ENCODE data around the gene UBL7. TPM values are rescaled to one million over a fixed set of nuclear protein-coding genes. Genes with fewer than 3 reads are reported as not detected.

Gene UBL7
- total RNA-seq, 1 experiment from 2014 or later: 65.3 TPM

DNA sequence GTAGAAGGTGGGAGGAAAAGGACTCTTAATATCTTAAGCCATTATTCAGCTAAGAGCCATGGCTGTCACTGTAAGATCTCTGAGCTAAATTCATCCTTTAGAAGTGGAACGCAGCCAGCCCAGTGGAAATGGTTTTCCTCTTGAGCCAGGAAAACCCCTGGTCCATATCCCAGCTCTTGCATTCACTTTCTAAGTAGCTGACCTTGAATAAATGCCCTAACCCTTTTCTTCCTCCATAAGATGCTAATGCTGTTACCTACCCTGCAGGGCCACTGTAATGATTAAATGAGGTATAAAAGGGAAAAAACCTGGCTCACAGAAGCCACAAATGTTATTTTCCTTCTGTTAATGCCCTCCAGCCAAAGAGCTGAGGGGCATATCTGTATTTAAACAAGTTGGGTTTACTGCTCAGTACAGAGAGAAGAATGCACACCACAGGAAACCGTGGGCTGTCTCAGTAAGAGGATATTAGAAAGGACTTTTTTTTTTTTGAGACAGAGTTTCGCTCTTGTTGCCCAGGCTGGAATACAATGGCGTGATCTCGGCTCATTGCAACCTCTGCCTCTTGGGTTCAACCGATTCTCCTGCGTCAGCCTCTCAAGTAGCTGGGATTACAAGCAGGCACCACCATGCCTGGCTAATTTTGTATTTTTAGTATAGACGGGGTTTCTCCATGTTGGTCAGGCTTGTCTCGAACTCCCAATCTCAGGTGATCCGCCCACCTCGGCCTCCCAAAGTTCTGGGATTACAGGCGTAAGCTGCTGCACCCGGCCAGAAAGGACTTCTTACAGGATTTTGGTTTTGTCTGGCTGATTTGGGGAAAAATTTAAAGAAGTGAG, 6.8 kb downstream of the UBL7 start:
- no peaks in the 10 kb centered on the region for H4K20me1 ChIP-seq (ENCODE audit: insufficient read depth)
- TF ChIP-seq EZH2phosphoT487 (IDR thresholded peaks at IDR 0.05; ENCODE audit: borderline replicate concordance) (no peak), SIN3A (IDR thresholded peaks at IDR 0.05; ENCODE audit: low read depth) (no peak), POLR2AphosphoS5 (IDR thresholded peaks at IDR 0.05; ENCODE audit: low read depth, low read length) (no peak), ZNF274 (IDR thresholded peaks at IDR 0.05; ENCODE audit: low read depth, low read length) (no peak), JUND (IDR thresholded peaks at IDR 0.05) (no peak), CBX3 (IDR thresholded peaks at IDR 0.05; ENCODE audit: low read depth) (no peak), YY1 (IDR thresholded peaks at IDR 0.05; ENCODE audit: extremely low read depth, insufficient replicate concordance, low read depth, low read length) (no peak)
- TF ChIP-seq, protein P1, sequence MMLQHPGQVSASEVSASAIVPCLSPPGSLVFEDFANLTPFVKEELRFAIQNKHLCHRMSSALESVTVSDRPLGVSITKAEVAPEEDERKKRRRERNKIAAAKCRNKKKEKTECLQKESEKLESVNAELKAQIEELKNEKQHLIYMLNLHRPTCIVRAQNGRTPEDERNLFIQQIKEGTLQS (IDR thresholded peaks at IDR 0.05): no peak
- TF ChIP-seq, protein P2, sequence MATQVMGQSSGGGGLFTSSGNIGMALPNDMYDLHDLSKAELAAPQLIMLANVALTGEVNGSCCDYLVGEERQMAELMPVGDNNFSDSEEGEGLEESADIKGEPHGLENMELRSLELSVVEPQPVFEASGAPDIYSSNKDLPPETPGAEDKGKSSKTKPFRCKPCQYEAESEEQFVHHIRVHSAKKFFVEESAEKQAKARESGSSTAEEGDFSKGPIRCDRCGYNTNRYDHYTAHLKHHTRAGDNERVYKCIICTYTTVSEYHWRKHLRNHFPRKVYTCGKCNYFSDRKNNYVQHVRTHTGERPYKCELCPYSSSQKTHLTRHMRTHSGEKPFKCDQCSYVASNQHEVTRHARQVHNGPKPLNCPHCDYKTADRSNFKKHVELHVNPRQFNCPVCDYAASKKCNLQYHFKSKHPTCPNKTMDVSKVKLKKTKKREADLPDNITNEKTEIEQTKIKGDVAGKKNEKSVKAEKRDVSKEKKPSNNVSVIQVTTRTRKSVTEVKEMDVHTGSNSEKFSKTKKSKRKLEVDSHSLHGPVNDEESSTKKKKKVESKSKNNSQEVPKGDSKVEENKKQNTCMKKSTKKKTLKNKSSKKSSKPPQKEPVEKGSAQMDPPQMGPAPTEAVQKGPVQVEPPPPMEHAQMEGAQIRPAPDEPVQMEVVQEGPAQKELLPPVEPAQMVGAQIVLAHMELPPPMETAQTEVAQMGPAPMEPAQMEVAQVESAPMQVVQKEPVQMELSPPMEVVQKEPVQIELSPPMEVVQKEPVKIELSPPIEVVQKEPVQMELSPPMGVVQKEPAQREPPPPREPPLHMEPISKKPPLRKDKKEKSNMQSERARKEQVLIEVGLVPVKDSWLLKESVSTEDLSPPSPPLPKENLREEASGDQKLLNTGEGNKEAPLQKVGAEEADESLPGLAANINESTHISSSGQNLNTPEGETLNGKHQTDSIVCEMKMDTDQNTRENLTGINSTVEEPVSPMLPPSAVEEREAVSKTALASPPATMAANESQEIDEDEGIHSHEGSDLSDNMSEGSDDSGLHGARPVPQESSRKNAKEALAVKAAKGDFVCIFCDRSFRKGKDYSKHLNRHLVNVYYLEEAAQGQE (IDR thresholded peaks at IDR 0.05; ENCODE audit: low read depth): no peak
- TF ChIP-seq, protein P3, sequence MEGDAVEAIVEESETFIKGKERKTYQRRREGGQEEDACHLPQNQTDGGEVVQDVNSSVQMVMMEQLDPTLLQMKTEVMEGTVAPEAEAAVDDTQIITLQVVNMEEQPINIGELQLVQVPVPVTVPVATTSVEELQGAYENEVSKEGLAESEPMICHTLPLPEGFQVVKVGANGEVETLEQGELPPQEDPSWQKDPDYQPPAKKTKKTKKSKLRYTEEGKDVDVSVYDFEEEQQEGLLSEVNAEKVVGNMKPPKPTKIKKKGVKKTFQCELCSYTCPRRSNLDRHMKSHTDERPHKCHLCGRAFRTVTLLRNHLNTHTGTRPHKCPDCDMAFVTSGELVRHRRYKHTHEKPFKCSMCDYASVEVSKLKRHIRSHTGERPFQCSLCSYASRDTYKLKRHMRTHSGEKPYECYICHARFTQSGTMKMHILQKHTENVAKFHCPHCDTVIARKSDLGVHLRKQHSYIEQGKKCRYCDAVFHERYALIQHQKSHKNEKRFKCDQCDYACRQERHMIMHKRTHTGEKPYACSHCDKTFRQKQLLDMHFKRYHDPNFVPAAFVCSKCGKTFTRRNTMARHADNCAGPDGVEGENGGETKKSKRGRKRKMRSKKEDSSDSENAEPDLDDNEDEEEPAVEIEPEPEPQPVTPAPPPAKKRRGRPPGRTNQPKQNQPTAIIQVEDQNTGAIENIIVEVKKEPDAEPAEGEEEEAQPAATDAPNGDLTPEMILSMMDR (IDR thresholded peaks at IDR 0.05 in 2 of 3, conservative IDR thresholded peaks at IDR 0.05 in 1 of 3; ENCODE audit: borderline replicate concordance in 1 of 3, insufficient read depth in 1 of 3, low read depth in 2 of 3, low read length in 2 of 3): no peak
- RAD21 ChIA-PET (ENCODE audit: low non-redundant PET in 1 of 2, low total read pairs in 2 of 2, uncharacterized antibody in 2 of 2, unreplicated experiment in 2 of 2): no interaction called here
- intact Hi-C loops (cut with micrococcal nuclease): no loop called here
- no peaks in the 10 kb centered on the region for H3K9me2 ChIP-seq (ENCODE audit: insufficient read depth)
- no peak overlapping the region for H3K27ac ChIP-seq (ENCODE audit: low read depth, low read length)
- ATAC-seq (no peak), DNase-seq (ENCODE audit: low read depth, low spot score) (no peak)
- no TSS peak for BruUV-seq (replicated peaks)
- CTCF ChIA-PET: interaction anchor here (1.7 kb wide), 1 partner anchor 72 kb away, joined by 4 read pairs; no protein-coding TSS in a partner anchor
- no peak overlapping the region for H2AFZ ChIP-seq (ENCODE audit: low read depth, low read length, poor library complexity, severe bottlenecking)
- peaks cover 5 to 13% of the 10 kb centered on the region in 2 experiments for H3K4me1 ChIP-seq (ENCODE audit: control insufficient read depth in 1 of 2, insufficient read depth in 2 of 2, low read length in 2 of 2)
- H3K4me3 ChIP-seq (replicated peaks in 1 of 2; ENCODE audit: low read depth in 1 of 2, low read length in 2 of 2): no peak overlapping the region
- POLR2A ChIA-PET: interaction anchor here (1.1 kb wide), 1 partner anchor 20 kb away, joined by 3 read pairs; the partner anchor contains the start of gene SEMA7A
- H3K36me3 ChIP-seq (ENCODE audit: control insufficient read depth in 1 of 2, insufficient read depth in 2 of 2, low read length in 2 of 2): peaks cover 0 to 18% of the 10 kb centered on the region in 2 experiments; a peak in 3 of 4 replicates
- no peaks in the 10 kb centered on the region for H3K9me3 ChIP-seq (ENCODE audit: control insufficient read depth in 1 of 2, insufficient read depth in 1 of 2, low read depth in 1 of 2, low read length in 2 of 2)
- no peaks in the 10 kb centered on the region for H3K79me2 ChIP-seq (ENCODE audit: insufficient read depth, low read length)
- no peak overlapping the region for H3K4me2 ChIP-seq (ENCODE audit: low read length)
- no peaks in the 10 kb centered on the region for H3K27me3 ChIP-seq (ENCODE audit: insufficient read depth, low read length)
- no peak overlapping the region for H3K9ac ChIP-seq (ENCODE audit: low read length)
